Measurements from ENCODE around the gene SMG6. TPM values are rescaled to one million over a fixed set of nuclear protein-coding genes. Genes with fewer than 3 reads are reported as not detected.

The SMG6 gene
- total and polyA plus RNA-seq, 2 of the 13 experiments (the other 11 are each of a cell fraction or from before 2014, with no cell fraction given) = 4.6 to 14.6 TPM

- TF ChIP-seq ZGPAT (CRISPR knock-in tag; IDR thresholded peaks at IDR 0.05) (peak; percentile 49; the same call in 1 of the 2 replicates), ZNF773 (CRISPR knock-in tag; IDR thresholded peaks at IDR 0.05; ENCODE audit: borderline replicate concordance) (no peak), TFDP2 (CRISPR knock-in tag; IDR thresholded peaks at IDR 0.05) (no peak), ZNF577 (CRISPR knock-in tag; IDR thresholded peaks at IDR 0.05; ENCODE audit: borderline replicate concordance, low read depth) (no peak), ZNF317 (CRISPR knock-in tag; IDR thresholded peaks at IDR 0.05) (0 out of 2 replicates have a peak, but pooled peaks have one; percentile 16), AKAP8 (CRISPR knock-in tag; IDR thresholded peaks at IDR 0.05) (no peak), ZNF800 (CRISPR knock-in tag; IDR thresholded peaks at IDR 0.05) (no peak), ZSCAN20 (CRISPR knock-in tag; IDR thresholded peaks at IDR 0.05; ENCODE audit: borderline replicate concordance) (no peak), AHDC1 (CRISPR knock-in tag; IDR thresholded peaks at IDR 0.05; ENCODE audit: borderline replicate concordance) (no peak), ARNT2 (CRISPR knock-in tag; IDR thresholded peaks at IDR 0.05; ENCODE audit: low read depth) (no peak), ARID2 (CRISPR knock-in tag; IDR thresholded peaks at IDR 0.05; ENCODE audit: borderline replicate concordance) (no peak), ZNF44 (CRISPR knock-in tag; IDR thresholded peaks at IDR 0.05) (no peak), RFXAP (CRISPR knock-in tag; IDR thresholded peaks at IDR 0.05; ENCODE audit: borderline replicate concordance) (no peak), MEF2D (CRISPR knock-in tag; IDR thresholded peaks at IDR 0.05) (no peak), AFF4 (CRISPR knock-in tag; IDR thresholded peaks at IDR 0.05) (no peak)
Measured at GRCh38 chr17:2177235-2177811, 126.3 kb downstream of the SMG6 start (continued).

All from HepG2 (cell line).